GM18870 (cell line): ENCODE results near the gene EVA1C.
"Not testable (repeated sequence)": the region's sequence is repeated elsewhere in the genome, so short reads cannot be mapped to it uniquely, and the experiment has no call there.

Source experiments
- ATAC-seq: cut with Tn5 transposase; IDR thresholded peaks from one replicate; pipeline ENCODE4 v1.9.1; 2021; ENCODE audit warnings: moderate library complexity; ENCODE audit not compliant: unreplicated experiment

Gene EVA1C

DNA sequence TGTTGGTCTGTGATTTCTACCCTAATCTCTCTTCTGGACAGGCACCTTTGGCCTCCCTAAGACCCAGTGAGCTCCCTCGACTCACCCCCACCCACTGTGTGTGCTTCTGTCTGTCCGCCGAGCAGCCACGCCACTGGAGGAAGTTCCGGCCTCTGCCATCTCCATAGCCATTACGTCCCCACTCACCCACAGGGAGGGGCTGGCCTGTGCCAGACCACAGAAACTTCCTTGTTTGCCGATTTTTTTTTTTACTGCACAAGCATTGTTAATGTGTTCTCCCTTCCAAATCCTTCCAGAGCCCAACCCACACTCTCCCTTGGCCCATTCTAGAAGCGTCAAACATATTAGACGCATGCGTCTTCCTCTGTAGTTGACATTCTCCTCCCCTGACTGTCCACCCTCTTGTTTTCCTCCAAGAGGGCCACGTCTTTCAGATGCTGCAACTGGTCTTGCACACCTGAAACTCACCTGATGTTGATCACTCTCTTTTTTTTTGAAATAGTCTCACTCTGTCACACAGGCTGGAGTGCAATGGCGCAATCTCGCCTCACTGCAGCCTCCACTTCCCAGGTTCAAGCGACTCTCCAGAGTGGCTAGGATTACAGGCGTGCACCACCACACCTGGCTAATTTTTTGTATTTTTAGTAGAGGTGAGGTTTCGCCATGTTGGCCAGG lies 72.3 kb downstream of the EVA1C start:
- ATAC-seq: no peak

- no peak for ATAC-seq
Measured at GRCh38 chr21:32492376-32492775, 79.9 kb downstream of the EVA1C start.

- no peak for ATAC-seq
Measured at GRCh38 chr21:32494934-32495709, 82.6 kb downstream of the EVA1C start.

GRCh38 chr21:32496568-32496967 lies 84.1 kb downstream of the EVA1C start:
- ATAC-seq: no peak

- ATAC-seq: no peak
Measured at GRCh38 chr21:32499249-32500055, 86.9 kb downstream of the EVA1C start.

- ATAC-seq: not testable (repeated sequence)
Measured at GRCh38 chr21:32503641-32504040, 91.1 kb downstream of the EVA1C start.

GRCh38 chr21:32505767-32506166 lies 93.3 kb downstream of the EVA1C start:
- ATAC-seq: not testable (repeated sequence)

DNA sequence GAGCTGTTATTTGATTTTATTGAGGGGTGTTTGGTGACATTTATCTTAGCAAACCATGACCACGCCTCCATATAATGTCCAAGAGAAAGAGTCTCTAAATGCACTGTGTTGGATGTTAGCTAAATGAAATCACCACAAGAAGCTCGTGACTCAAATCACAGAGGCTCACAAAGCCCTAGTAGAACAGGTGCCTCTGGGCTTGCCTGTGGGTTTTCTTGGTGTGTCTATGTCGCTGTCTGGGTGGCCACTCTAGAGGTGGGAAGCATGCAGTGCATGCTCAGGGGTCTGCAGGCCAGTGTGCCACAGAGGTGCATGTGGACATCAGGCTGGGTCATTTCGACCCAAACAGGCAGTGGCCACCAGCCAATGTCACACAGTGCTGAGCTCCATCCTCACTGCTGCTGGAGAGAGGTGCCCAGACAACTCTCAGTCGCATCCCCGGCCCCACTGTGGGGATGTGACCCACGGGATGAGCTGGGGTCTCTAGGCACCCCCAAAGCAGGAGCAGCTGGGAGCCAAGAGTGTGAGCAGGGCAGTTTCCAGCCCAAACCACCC lies 94.0 kb downstream of the EVA1C start:
- ATAC-seq: not testable (repeated sequence)

DNA sequence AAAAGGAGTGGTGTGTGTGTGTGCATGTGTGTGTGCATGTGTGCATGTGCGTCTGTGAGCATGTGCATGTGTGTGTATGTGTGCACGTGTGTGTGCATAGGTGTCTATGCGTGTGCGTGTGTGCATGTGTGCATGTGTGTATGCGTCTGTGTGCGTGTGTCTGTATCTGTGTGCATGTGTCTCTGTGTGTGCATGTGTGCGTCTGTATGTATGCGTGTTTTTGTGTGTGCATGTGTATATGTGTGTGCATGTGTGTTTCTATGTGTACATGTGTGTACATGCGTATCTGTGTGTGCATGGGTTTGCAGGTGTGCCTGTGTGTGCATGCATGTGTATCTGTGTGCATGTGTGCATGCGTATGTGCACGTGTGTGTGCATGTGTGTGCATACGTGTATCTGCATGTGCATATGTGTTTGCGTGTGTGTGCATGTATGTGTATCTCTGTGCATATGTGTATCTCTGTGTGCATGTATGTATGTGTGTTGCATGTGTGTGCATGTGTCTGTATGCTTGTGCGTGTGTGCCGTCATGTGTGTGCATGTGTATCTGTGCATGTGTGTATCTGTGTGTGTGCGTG lies 94.9 kb downstream of the EVA1C start:
- ATAC-seq: no peak

DNA sequence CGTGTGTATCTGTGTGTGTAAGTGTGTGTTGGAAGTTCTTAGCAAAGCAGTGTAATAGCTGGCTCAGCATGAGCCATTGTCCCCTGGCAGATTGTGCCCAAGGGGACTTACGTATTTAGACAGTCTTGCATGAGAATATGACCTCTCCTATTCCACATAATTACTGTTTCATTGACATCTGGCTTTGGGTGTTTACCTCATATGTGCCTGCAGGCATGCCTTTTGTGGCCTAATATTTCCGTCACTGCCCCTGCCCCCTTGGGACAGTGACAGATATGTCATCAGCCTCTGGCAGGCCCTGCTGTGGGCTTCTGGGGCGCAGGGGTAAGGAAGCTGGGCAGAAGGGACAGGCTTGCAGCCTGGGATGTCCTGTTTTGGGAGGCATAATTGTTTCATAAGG lies 95.5 kb downstream of the EVA1C start:
- not testable (repeated sequence) for ATAC-seq

GRCh38 chr21:32508558-32508957 lies 96.1 kb downstream of the EVA1C start:
- no peak for ATAC-seq

DNA sequence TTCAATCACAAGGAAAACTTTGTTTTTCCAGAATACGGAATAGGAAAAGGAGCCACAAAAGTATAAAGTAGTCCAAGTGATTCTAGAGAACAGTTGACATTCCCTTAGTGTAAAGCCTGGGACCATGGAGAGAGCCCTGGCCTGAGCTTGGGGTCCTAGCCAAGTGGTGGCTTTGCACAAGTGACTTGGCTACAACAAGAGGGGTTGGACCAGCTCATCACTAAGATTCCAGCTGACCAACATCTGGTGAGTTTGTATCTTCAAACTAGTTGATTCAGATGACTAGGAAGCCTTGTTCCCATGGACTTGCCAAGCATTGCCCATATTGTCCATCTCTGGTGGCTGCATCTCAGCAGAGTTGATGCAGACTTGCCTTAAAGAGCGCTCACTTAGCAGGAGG lies 96.5 kb downstream of the EVA1C start:
- ATAC-seq: not testable (repeated sequence)

GRCh38 chr21:32514275-32515055 lies 102.0 kb downstream of the EVA1C start:
- ATAC-seq: no peak

- no peak for ATAC-seq
Measured at GRCh38 chr21:32515874-32516273, 103.4 kb downstream of the EVA1C start.

- no peak for ATAC-seq
Measured at GRCh38 chr21:32516756-32517649, 104.5 kb downstream of the EVA1C start.

DNA sequence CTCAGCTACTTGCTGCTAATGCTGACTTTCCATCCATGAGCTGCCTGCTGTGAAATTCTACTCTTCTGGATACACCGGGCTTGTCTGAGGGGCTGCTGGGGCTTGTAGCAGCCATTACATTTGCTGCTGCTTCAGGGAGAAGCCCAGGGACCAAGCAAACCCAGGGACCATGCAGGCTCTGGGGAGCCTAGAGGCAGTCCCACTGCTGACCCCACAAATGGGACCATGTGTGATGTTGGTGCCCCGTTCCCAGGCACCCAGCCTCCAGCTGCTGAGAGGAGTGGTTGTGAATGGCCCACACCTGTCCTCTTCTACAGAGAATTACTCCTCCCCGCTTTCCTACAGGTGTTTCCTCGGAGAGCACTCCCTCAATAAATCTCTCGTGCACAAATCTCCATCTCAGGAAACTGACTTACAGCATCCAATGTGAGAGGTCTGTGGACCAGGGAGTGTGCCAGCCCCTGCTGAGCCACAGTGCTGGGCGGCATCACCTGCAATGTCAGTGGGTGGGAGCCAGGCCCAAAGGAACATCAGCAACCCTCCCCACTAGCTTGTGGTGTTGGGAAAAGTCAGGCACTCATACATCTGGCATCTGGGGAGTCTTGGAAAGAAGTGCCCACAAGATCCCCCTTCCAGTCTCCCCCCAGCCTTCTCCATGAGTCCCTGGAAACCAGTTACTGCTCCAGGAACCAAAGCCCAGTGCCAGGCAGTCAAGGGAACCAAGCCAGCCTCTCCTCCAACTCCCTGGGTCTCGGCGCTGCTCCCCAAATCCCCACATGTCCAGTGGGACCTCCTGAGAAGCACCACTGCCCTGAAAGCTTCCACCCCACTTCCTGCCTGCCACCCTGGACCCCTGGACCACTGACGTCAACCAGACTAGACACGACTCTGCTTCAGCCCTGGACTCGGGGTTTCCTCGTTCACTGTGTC lies 107.7 kb downstream of the EVA1C start:
- ATAC-seq: no peak

DNA sequence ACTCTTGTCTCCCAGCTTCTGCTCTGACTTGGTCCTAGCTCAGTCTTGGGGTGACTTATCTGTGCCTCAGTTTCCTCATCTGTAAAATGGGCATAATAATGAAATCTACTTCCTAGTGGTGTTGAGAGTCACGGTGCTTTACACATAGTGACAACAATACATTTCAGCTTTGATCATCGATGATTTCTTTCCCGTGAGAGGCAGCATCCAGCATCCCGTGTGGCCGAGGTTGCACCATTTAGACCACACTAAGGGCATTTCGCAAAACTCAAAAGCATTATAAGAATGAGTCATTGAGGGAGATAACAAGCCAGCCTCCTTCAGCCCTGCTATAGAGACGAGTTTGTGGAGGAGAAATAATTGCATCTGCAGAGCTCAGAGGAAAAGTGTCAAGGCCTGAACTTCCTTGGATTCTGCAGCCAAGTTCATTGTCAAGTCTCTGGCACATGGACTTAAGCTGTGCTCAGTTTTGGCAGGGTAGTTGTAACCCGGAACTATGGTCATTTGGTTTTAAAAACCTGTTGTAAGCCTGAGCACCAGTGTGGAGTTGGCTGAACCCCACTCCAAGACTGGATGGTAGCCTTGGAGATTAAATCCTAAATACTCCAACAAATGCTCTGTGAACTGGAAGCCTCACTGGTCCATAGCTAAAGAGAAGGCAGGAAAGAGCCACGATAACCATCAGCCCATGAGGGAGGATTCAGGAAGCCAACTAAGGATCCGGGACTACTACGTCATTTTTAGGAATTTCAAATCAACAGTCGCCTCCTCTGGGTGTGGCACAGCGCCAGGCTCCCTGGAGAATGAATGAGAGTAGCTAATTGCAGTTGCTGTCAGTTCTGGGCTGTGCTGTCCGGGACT lies 108.6 kb downstream of the EVA1C start:
- ATAC-seq: no peak
